ENCODE measurements around the gene MTF1.
"Not testable (repeated sequence)": the region's sequence is repeated elsewhere in the genome, so short reads cannot be mapped to it uniquely, and the experiment has no call there.

The MTF1 gene

DNA sequence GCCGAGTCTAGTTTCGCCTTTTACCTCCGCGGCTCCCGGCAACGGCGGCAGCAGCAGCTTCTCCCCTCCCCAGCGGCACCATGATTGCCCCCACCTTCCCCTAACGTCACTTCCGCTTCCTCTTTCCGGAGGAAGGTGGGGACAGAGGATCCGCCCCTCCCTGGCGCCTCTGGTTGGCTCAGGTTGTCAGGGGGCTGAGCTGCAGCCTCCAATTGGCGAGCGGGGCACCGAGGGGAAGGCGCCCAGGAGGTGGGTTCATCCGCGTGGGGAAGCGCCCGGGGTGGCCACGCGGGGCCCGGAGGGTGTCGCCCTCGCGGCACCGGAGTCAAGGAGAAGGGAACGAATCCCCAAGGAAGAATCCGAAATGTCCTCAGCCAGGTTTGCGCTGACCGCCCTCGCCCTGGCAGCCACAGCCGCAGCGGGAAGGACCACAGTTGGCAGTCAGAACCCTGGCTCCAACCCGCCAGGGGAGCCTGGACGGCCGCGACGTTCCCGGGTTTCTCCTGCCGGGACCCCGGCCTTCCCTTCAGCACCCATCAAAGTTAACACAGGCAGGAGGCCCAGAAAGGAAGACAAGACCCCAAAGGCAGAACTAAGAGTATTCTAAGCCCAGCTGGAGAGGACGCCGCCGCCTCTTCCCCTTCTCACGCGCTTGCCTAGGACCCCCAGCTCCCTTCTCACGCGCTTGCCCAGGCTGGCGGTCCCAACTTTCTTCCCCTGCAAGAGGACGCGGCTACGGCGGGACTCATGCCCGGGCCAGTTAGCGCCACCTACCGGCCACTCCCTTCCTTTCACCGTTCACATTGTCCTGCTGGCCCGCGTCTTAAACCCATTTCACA lies at the start of gene MTF1:
TSS of gene MTF1 (minus strand) at position 86 of the 839 bp plus-strand sequence. CDS start 1,934 bp downstream, outside the sequence.
- peak; percentile 91 to 95 for DNase-seq (ENCODE audit: low read depth in 2 of 2, low spot score in 1 of 2)

DNA sequence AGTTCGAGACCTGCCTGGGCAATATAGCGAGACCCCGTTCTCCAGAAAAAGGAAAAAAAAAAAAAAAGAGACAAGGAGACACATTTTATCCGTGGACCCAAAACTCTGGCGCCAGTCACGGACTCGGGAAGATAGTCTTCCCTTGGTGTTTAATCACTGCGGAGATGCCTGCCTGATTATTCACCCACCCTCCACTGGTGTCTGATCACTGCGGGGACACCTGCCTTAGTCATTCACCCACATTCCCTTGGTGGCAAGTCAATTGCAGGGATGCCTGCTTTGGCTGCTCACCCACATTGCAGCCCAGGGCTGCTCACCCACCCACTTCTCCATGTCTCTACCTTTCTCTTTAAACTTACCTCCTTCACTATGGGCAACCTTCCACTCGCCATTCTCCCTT lies 49.1 kb upstream of the MTF1 start:
- not testable (repeated sequence) for DNase-seq (ENCODE audit: low read depth in 2 of 2, low spot score in 1 of 2)

DNA sequence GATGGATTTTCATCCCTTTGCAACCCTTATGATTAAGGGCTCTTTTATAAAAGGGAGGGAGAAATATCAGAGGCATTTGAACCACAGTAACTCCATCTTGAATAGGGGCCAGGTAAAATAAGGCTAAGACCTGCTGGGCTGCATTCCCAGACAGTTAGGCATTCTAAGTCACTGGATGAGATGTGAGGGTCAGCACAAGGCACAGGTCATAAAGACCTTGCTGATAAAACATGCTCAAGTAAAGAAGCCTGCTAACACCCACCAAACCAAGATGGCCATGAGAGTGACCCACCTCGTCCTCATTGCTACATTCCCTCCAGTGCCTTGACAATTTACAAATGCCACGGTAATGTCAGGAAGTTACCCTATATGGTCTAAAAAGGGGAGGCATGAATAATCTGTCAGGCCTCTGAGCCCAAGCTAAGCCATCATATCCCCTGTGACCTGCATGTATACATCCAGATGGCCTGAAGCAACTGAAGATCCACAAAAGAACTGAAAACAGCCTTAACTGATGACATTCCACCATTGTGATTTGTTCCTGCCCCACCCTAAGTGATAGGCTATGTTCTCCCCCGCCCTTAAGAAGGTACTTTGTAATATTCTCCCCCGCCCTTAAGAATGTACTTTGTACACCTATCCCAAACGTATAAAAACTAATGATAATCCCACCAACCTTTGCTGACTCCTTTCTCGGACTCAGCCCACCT lies 48.2 kb upstream of the MTF1 start:
- not testable (repeated sequence) for DNase-seq (ENCODE audit: low read depth in 2 of 2, low spot score in 1 of 2)

DNA sequence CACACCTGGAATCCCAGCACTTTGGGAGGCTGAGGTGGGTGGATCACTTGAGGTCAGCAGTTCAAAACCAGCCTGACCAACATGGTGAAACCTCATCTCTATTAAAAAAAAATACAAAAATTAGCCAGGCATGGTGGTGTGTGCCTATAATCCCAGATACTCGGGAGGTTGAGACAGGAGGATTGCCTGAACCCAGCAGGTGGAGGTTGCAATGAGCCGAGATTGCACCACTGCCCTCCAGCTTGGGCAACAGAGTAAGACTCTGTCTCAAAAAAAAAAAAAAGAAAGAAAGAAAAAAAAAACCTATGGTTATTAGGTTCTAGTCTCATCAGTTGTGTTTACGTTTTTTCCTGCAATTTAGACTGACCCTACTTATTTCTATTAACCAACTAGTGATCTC lies 47.2 kb upstream of the MTF1 start:
- DNase-seq (ENCODE audit: low read depth in 2 of 2, low spot score in 1 of 2) = not testable (repeated sequence)

DNA sequence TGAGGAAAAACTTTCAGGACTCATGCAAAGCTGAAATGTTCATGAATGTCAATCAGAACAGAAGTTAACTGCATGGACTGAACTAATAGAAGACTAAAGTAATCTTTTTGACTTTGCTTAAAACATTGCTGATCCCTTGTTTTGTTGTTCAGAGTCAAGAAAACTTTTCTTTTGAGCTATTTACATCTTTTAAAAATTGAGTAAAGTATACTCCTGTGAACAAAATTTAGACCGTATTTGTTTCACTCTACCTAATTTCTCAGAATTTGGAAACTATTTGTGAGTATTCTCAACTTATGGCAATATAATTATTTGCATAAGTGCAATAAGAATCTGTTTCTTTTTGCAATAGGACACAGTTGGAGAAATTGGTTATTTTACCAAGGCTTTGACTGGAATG lies 46.3 kb upstream of the MTF1 start:
- no peak for DNase-seq (ENCODE audit: low read depth in 2 of 2, low spot score in 1 of 2)

DNA sequence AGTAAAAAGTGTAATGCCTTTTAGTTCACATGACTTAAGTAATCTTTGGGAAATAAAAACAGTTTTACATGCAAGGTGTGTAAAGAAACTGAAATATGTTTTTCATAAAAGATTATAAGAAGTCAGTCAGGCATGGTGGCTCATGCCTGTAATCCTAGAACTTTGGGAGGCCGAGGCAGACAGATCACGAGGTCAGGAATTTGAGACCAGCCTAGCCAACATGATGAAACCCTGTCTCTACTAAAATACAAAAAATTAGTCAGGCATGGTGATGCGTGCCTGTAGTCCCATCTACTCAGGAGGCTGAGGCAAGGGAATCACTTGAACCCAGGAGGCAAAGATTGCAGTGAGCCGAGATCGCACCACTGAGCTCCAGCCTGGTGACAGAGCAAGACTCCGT lies 44.5 kb upstream of the MTF1 start:
- DNase-seq (ENCODE audit: low read depth in 2 of 2, low spot score in 1 of 2) = not testable (repeated sequence)

DNA sequence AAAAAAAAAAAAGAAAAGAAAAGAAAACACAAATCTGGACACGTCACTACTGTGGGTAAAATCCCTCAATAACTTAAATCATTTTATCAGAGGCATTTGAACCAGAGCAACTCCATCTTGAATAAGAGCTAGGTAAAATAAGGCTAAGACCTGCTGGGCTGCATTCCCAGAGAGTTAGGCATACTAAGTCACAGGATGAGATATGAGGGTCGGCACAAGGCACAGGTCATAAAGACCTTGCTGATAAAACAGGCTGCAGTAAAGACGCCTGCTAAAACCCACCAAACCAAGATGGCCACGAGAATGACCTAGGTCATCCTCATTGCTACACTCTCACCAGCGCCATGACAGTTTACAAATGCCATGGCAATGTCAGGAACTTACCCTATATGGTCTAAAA lies 43.6 kb upstream of the MTF1 start:
- DNase-seq (ENCODE audit: low read depth in 2 of 2, low spot score in 1 of 2) = no peak

DNA sequence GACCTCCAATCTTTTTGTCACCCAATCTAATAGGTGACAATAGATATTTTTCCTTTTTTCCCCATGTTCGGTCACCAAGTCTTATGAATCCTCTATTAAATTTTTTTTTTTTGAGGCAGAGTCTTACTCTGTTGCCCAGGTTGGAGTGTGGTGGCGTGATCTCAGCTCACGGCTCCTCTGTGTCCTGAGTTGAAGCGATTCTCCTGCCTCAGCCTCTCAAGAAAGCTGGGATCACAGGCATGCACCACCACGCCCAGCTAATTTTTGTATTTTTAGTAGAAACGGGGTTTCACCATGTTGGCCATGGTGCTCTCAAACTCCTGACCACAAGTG lies 42.5 kb upstream of the MTF1 start:
- no peak for DNase-seq (ENCODE audit: low read depth in 2 of 2, low spot score in 1 of 2)

DNA sequence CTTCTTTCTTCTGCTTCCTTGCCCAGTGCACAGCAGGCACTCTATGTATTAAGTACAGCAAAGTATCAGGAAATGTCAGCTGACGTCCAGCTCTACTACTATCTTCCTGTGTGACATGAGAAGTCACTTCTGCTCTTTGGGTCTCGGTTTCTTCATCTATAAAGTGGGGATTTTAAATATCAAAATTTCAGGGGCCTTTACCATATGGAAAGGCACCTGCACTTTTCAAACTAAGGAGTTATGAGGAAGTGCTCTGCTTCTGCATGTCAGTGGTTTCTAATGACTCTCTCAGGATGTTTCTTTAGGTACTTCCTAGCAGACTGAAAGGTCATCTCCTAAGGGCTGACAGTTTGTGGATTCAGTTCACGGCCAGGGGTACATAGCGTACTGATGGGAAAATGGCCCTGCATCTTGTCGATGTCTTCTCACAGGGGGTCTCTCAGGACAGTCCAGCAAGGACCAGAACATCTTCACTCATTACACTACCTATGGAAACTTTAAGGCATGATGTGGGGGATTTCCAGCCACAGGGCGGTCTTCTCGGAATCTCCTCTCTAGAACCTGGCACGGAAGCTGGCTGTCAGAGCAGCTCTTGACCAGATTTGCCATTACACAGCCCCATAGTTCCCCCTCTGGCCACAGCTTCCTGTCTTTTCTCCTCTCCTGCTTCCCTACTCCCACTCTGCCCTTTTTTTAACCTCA lies 42.0 kb upstream of the MTF1 start:
- DNase-seq (ENCODE audit: low read depth in 2 of 2, low spot score in 1 of 2) = no peak

DNA sequence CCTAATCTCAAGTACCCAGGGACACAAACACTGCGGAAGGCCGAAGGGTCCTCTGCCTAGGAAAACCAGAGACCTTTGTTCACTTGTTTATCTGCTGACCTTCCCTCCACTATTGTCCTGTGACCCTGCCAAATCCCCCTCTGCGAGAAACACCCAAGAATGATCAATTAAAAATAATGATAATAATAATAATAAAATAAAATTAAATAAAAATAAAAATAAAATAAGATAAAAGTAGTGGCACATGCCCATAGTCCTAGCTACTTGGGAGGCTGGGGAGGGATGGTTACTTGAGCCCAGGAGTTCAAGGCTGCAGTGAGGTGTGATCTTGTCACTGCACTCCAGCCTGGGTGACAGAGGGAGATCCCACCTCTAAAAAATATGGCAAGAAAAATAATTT lies 38.2 kb upstream of the MTF1 start:
- not testable (repeated sequence) for DNase-seq (ENCODE audit: low read depth in 2 of 2, low spot score in 1 of 2)

DNA sequence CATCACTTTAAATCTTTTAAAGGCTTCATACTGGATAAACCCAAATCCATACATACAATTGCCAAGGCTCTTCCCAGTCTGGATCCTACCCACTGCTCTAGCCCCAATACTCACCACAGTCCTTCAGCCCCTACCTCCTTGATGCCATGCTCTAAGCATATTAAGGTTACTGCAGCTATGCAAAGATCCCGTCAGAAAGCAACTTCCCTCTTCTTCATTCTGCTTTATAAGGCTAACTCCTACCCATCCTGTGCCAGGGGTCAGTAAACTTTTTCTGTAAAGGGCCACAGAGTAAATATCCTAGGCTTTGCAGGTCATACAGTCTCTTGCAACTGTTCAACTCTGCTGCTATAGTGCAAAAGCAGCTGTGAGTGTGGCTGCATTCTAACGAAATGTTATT lies 34.3 kb upstream of the MTF1 start:
- no peak for DNase-seq (ENCODE audit: low read depth in 2 of 2, low spot score in 1 of 2)

DNA sequence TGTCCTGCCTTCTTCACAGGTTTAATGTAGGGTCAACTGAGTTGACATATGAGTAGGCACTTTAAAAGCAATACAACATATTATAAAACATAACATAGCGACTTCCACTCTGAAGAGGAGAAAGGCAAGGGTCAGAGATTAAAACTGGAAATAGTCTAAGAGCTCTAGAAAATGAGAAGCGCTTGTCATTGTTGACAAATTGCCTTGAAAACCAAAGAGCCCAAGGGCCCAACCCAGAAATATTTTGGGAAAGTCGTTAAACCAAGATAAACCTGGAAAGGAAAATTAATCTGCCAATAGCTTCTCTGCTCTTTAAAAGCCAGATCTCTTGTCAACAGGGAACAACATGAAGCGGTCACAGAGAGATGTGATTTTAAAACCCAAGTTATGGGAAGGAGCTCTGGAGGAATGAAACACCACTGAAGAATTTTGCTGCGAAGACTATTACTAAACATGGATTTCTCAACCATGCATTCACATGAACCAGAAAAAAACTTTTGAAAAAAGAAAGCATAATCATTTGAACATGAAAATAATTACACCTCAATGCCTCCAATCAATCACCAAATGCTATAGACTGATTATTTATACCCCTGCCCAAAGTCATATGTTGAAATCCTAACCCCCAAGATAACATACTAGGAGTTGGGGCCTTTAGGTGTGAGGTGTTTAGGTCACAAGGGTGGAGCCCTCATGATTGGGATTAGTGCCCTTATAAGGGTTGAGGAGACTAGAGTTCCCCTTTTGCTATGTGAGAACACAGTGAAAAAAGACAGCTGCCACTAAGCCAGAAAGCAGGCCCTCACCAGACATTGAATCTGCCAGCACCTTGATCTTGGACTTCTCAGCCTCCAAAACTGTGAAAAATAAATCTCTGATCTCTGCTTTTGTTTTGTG lies 33.0 kb upstream of the MTF1 start:
- DNase-seq (ENCODE audit: low read depth in 2 of 2, low spot score in 1 of 2) = no peak

DNA sequence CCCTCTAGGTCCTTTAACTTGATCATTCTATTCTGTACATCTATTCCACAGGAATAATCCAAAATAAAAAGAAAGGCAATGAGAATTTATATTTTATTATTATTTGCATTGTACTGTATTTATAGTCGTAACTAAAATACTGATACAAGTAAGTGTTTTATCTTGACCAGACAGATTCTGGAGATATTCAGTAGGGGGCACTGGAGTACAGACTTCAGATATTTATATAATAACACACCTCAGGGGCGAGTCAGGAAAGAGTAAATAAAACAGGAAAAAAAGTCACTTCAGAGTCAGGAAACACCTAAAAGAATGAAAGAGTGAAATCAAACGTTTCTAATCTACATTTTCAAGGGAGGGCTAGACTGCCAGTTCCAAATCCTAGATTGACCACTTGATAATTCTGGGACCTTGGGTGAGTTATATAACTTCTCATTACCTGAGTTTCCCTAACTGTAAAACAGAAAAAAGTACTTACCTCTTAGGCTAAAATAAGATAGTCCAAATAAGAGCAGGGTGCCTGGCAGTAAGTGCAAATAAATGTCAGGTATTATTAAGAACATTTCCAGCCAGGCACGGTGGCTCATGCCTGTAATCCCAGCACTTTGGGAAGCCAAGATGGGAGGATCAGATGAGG lies 31.1 kb upstream of the MTF1 start:
- DNase-seq (ENCODE audit: low read depth in 2 of 2, low spot score in 1 of 2) = no peak

DNA sequence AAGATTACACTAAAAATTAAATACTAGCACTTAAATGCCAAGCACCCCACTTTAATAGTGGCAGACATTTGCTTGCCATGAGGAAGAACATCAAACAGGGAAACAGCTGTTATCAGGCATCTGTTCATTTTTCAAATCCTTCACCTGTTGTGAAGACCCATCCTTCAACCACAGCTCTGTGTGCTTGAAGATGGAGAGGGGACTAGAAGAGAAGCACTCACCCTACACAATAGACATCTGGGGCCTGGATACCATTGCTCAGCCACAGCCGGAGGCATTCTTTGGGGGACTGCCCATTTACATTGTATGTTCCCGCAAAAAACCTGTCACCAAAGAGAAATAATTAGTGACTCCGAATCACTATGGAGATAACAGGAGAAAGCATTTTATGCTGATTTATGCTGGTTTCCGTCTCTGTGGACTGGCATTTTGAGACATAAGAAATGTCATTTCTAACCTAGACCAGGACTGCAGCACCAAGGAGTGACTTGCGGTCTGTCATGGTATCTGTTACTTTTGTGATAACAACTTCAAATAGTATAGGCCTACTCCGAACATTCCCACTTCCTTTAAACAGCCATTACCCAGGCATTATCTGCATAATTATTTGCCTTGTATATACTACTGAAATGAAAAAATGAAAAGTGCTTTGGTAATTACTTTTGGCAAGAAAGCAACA lies 28.8 kb upstream of the MTF1 start:
- no peak for DNase-seq (ENCODE audit: low read depth in 2 of 2, low spot score in 1 of 2)

DNA sequence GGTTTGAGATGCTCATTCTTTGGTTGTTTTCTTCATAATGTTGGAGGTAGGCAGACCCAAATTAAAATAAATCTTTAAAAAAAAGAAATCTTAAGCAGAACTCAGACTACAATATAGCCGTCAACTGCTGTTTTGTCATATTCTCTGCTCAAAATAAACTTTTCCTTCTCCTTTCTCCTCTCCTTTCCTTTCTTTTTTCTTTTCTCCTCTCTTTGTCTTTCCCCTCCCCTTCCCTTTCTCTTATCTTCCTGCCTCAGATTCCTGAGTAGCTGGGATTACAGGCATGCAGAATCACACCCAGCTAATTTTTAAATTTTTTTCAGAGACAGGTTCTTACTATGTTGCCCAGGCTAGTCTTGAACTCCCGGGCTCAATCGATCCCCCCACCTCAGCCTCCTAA lies 24.8 kb upstream of the MTF1 start:
- no peak for DNase-seq (ENCODE audit: low read depth in 2 of 2, low spot score in 1 of 2)

DNA sequence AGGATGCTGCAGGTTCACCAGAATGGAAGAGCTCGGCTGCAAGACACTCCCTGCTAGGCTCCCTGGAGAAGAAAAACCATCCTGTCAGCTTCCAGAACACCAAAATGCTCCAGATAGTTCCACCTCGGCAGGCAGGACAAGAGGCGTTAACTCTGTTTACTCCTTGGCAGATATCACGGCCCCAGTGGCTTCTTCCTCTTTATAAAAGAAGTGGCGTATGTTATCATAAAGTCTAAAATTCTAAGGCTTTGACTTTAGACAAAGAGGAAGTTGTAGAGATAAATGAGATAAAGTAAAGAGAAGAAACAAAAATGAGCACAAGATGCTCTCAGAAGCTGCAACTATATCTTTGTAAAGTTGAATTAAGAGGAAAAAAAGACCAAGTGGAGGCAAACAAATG lies 24.3 kb upstream of the MTF1 start:
- no peak for DNase-seq (ENCODE audit: low read depth in 2 of 2, low spot score in 1 of 2)

DNA sequence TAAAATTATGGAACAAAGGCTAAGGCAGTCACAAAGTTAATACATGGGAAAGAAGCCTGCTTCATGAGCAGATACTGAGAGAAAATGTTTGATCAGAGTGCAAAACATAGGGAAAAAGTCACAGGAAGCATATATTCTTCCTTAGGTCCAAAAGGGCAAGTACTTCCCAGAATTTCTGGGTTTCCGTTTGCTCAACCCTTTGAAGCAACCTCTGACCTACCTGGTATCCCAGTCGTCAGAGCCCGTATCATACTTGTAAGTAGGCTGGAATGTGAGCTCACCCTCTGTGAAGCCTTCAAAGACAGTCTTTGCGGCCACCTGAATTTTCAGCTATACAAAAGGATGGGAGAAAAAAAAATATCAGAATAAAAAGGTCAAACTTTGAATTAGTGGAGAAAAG lies 20.5 kb upstream of the MTF1 start:
- no peak for DNase-seq (ENCODE audit: low read depth in 2 of 2, low spot score in 1 of 2)

DNA sequence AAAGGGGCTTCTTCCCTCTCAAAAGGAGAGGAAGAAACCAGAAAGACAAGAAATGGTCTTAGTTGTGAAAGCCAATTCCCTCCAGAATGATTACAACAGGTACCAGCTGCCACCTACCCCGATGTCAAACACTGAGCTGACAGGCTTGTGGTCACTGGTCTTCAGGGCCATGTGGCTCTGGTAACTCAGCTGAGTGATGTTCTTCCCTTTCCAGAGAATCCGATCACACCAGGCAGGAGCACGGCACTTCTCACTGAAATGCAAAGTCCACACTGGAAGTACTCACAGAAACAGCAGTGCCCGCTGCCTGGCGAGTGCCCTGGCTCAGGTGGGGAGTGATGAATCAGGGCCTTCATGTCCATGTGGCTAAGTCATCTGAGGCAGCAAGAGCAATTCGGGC lies 18.7 kb upstream of the MTF1 start:
- DNase-seq (ENCODE audit: low read depth in 2 of 2, low spot score in 1 of 2) = no peak

DNA sequence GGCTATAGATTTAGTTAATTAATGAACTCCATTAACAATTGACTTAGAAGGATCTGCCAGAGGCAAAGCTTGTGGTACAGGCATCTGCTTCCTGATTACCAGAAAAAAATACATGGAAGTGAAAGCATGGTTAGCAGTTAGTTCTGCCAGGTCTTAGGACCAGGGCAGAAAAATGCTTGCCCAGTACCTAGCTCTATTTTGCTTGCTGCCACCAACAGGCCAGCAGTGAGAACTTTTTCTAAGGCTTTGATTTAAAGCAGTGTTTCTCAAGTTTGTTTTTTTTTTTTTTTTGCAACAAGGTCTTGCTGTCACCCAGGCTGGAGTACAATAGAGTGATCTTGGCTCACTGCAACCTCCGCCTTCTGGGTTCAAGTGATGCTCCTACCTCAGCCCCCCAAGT lies 16.4 kb upstream of the MTF1 start:
- DNase-seq (ENCODE audit: low read depth in 2 of 2, low spot score in 1 of 2) = no peak

DNA sequence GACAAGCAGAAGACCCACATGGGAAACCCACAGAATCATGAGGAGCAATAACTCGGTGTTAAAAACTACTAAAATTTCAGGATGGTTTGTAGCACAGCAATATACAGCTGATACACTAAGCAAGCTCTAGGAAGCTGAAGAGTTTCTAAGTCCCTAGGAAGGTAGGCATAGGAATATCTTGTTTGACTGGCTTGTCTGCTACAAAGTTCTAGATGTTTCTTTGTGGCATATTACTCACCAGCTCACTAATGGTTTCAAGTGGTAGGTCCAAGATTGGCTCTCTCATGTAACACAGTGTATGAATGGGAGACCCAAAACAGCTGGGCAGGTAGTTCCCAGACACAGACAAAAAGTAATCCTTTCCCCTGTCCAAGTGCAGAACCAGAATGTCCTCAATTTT lies 13.3 kb upstream of the MTF1 start:
- DNase-seq (ENCODE audit: low read depth in 2 of 2, low spot score in 1 of 2) = no peak

Measured in stimulated activated CD8-positive, alpha-beta memory T cell treated with anti-CD3 and anti-CD28 coated beads, Interleukin-4, amount 100 ng/mL, for 4 hours (primary cell).